NCI-H460 (cell line): ENCODE measurements around the gene TPSB2. TPM values are rescaled to one million over a fixed set of nuclear protein-coding genes. Genes with fewer than 3 reads are reported as not detected.
"Not testable (repeated sequence)": the region's sequence is repeated elsewhere in the genome, so short reads cannot be mapped to it uniquely, and the experiment has no call there.

Experiments
- DNase-seq: peaks from one replicate; pipeline ENCODE4 v3.0.0-alpha.2; 2016; ENCODE audit warnings: low read depth; ENCODE audit errors: extremely low read depth
- total RNA-seq: library from RNA; depleted of rRNA; stranded (reverse); fragments of >200 nt; shearing (Covaris generic); gene quantifications from 2 replicates; pipeline ENCODE4 v1.2.3, GENCODE V29; 2014

Gene TPSB2
- total RNA-seq, 1 experiment from 2014 or later = not detected

GRCh38 chr16:1209081-1209480 lies 20.9 kb downstream of the TPSB2 start:
- DNase-seq = no peak

- DNase-seq = no peak
Measured at GRCh38 chr16:1208239-1208830, 21.6 kb downstream of the TPSB2 start.

- no peak for DNase-seq
Measured at GRCh38 chr16:1206786-1207185, 23.2 kb downstream of the TPSB2 start.

- DNase-seq = no peak
Measured at GRCh38 chr16:1206326-1206725, 23.7 kb downstream of the TPSB2 start.

GRCh38 chr16:1204933-1205332 lies 25.1 kb downstream of the TPSB2 start:
- no peak for DNase-seq

- no peak for DNase-seq
Measured at GRCh38 chr16:1202274-1202673, 27.7 kb downstream of the TPSB2 start.

- no peak for DNase-seq
Measured at GRCh38 chr16:1201444-1201843, 28.5 kb downstream of the TPSB2 start.

GRCh38 chr16:1200014-1200627 lies 29.9 kb downstream of the TPSB2 start:
- no peak for DNase-seq

GRCh38 chr16:1199347-1200013 lies 30.5 kb downstream of the TPSB2 start:
- DNase-seq = no peak

GRCh38 chr16:1198671-1199346 lies 31.2 kb downstream of the TPSB2 start:
- not testable (repeated sequence) for DNase-seq

- DNase-seq = no peak
Measured at GRCh38 chr16:1198194-1198593, 31.8 kb downstream of the TPSB2 start.

GRCh38 chr16:1197237-1197866 lies 32.6 kb downstream of the TPSB2 start:
- DNase-seq = no peak

- DNase-seq = no peak
Measured at GRCh38 chr16:1196494-1196893, 33.5 kb downstream of the TPSB2 start.

- DNase-seq = no peak
Measured at GRCh38 chr16:1195393-1195666, 34.7 kb downstream of the TPSB2 start.

GRCh38 chr16:1194665-1195392 lies 35.2 kb downstream of the TPSB2 start:
- DNase-seq = no peak

GRCh38 chr16:1193825-1194581 lies 36.0 kb downstream of the TPSB2 start:
- no peak for DNase-seq

GRCh38 chr16:1193143-1193824 lies 36.7 kb downstream of the TPSB2 start:
- DNase-seq = peak; percentile 14

- DNase-seq = no peak
Measured at GRCh38 chr16:1192384-1193073, 37.5 kb downstream of the TPSB2 start.

GRCh38 chr16:1190789-1191188 lies 39.2 kb downstream of the TPSB2 start:
- not testable (repeated sequence) for DNase-seq
